ENCODE measurements around the gene CEP41.

- TF ChIP-seq CTCF (IDR thresholded peaks at IDR 0.05) = no peak
- TF ChIP-seq POLR2A (IDR thresholded peaks at IDR 0.05) = no peak
These were observed 19.8 kb downstream of the CEP41 start for GRCh38 chr7:130420943-130421578.

Measured in lower leg skin (tissue), 3 donors.